ENCODE measurements around the gene PTPRE. TPM values are rescaled to one million over a fixed set of nuclear protein-coding genes. Genes with fewer than 3 reads are reported as not detected.

The PTPRE gene
- total RNA-seq, 1 donor from 2014 or later: 3.6 TPM

GRCh38 chr10:128036011-128036615 lies 129.2 kb downstream of the PTPRE start:
- H3K9me3 Mint-ChIP-seq: no peaks in the 10 kb centered on the region
- TF ChIP-seq, protein P1, sequence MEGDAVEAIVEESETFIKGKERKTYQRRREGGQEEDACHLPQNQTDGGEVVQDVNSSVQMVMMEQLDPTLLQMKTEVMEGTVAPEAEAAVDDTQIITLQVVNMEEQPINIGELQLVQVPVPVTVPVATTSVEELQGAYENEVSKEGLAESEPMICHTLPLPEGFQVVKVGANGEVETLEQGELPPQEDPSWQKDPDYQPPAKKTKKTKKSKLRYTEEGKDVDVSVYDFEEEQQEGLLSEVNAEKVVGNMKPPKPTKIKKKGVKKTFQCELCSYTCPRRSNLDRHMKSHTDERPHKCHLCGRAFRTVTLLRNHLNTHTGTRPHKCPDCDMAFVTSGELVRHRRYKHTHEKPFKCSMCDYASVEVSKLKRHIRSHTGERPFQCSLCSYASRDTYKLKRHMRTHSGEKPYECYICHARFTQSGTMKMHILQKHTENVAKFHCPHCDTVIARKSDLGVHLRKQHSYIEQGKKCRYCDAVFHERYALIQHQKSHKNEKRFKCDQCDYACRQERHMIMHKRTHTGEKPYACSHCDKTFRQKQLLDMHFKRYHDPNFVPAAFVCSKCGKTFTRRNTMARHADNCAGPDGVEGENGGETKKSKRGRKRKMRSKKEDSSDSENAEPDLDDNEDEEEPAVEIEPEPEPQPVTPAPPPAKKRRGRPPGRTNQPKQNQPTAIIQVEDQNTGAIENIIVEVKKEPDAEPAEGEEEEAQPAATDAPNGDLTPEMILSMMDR (conservative IDR thresholded peaks at IDR 0.05): no peak
- no peaks in the 10 kb centered on the region for H3K36me3 Mint-ChIP-seq
- H3K27me3 Mint-ChIP-seq: peaks cover 20% of the 10 kb centered on the region
- DNase-seq (ENCODE audit: extremely low spot score, unreplicated experiment): no peak
- H3K4me3 Mint-ChIP-seq: no peak overlapping the region
- H3K4me1 Mint-ChIP-seq (ENCODE audit: unreplicated experiment): no peaks in the 10 kb centered on the region
- no peak overlapping the region for H3K27ac Mint-ChIP-seq

DNA sequence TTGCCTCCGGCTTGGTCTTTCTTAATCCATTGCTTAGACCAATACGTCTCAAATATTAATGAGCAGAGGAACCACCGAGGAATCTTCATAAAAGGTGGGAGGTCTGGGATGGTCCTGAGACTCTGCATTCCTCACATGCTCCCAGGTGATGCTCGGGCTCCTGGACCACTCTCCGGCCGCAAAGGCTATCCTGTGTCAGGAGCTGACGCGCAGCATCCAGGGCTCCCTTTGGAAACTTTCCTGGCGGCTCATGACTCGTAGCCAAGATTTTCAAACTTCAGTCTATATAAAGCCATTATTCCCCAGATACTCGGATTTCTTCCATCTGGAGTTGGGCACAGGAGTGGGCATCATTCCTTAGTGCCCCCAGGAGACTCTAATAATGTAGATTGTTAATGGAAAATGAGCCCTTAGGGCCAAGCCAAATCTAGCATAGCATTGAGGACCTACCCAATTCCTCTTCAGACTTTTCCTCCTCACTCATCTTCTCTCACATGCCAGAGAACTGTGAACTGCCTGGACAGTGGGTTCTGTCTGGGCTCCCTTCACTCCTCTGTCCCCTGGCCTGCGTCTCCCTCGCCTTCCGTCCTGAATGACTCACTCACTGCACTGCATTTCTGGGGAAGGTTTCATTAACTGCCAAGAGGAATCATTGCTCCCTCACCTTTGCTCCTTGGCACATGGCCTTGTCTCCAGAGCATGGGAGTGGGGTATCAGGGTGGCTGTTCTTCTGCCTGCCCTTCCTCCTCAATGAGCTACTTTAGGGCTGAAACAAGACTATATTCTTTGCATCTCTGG lies 130.0 kb downstream of the PTPRE start:
- H3K9me3 Mint-ChIP-seq: no peaks in the 10 kb centered on the region
- no peak overlapping the region for H3K4me3 Mint-ChIP-seq
- TF ChIP-seq, protein P1 (conservative IDR thresholded peaks at IDR 0.05): no peak
- H3K4me1 Mint-ChIP-seq (ENCODE audit: unreplicated experiment): no peaks in the 10 kb centered on the region
- peaks cover 20% of the 10 kb centered on the region for H3K27me3 Mint-ChIP-seq
- H3K36me3 Mint-ChIP-seq: no peaks in the 10 kb centered on the region
- H3K27ac Mint-ChIP-seq: no peak overlapping the region
- DNase-seq (ENCODE audit: extremely low spot score, unreplicated experiment): no peak

DNA sequence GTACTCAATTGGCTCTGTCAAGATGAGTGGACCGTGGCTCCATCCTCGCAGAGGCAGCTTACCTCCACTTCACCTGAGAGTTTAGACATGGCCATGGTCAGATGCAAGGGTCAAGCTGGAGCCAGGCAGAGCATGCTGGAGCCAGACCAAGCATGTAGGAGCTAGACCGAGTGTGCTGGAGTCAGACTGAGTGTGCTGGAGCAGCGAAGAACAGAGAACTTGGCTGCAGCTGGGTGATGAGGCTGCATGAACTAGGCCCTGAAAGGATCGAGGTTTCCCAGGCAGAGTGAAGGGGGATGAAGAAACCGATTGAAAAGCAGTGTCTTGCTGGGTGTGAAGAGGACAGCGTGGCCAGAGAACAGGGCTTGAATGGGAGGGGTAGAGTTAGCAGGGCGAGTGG lies 133.2 kb downstream of the PTPRE start:
- H3K9me3 Mint-ChIP-seq: no peaks in the 10 kb centered on the region
- H3K27ac Mint-ChIP-seq: no peak overlapping the region
- peaks cover 20% of the 10 kb centered on the region for H3K27me3 Mint-ChIP-seq
- DNase-seq (ENCODE audit: extremely low spot score, unreplicated experiment): no peak
- no peak overlapping the region for H3K4me3 Mint-ChIP-seq
- H3K36me3 Mint-ChIP-seq: no peaks in the 10 kb centered on the region
- no peaks in the 10 kb centered on the region for H3K4me1 Mint-ChIP-seq (ENCODE audit: unreplicated experiment)
- TF ChIP-seq, protein P1 (conservative IDR thresholded peaks at IDR 0.05): no peak

GRCh38 chr10:128040681-128041080 lies 133.8 kb downstream of the PTPRE start:
- DNase-seq (ENCODE audit: extremely low spot score, unreplicated experiment): no peak
- Mint-ChIP-seq H3K4me3 (no peak overlapping the region), H3K27ac (no peak overlapping the region), H3K9me3 (no peaks in the 10 kb centered on the region), H3K27me3 (peaks cover 17% of the 10 kb centered on the region), H3K4me1 (ENCODE audit: unreplicated experiment) (no peaks in the 10 kb centered on the region), H3K36me3 (no peaks in the 10 kb centered on the region)
- TF ChIP-seq, protein P1 (conservative IDR thresholded peaks at IDR 0.05): no peak

DNA sequence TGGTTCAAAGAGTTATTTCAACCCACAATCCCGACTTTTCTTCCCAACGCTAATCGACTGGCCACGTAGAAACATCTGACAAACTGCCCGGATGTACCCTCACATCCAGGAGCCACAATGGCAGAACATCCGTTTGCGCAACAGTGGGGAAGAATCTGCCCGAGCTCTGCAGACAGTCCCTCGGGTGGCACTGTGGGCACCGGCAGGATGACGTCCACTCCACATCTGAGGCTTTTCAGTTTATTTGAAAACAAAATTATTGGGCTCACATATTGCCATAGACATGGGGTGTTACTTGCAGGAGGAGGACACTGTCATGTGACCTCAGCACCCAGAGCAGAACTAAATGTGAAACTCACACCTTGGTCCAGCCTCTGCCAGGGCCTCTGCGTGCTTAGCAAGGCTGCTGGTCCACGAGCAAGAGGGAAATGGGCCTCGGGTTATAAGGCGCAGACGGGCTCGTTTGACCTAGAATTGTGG lies 135.3 kb downstream of the PTPRE start:
- no peaks in the 10 kb centered on the region for H3K36me3 Mint-ChIP-seq
- TF ChIP-seq, protein P1 (conservative IDR thresholded peaks at IDR 0.05): no peak
- no peak overlapping the region for H3K27ac Mint-ChIP-seq
- H3K9me3 Mint-ChIP-seq: no peaks in the 10 kb centered on the region
- no peaks in the 10 kb centered on the region for H3K4me1 Mint-ChIP-seq (ENCODE audit: unreplicated experiment)
- no peak for DNase-seq (ENCODE audit: extremely low spot score, unreplicated experiment)
- no peak overlapping the region for H3K4me3 Mint-ChIP-seq
- peaks cover 10% of the 10 kb centered on the region for H3K27me3 Mint-ChIP-seq

Data from type B pancreatic cell (in vitro differentiated cells).